SK-N-SH (cell line): Measurements from ENCODE around the gene HIPK4. TPM values are rescaled to one million over a fixed set of nuclear protein-coding genes. Genes with fewer than 3 reads are reported as not detected.
"Not testable (repeated sequence)": the region's sequence is repeated elsewhere in the genome, so short reads cannot be mapped to it uniquely, and the experiment has no call there.

Source experiments
- CTCF ChIA-PET: fragments of 300-600, 350-600 bp; formaldehyde crosslinking; extraction: SDS; loops from one replicate; lab custom pipeline; 2021; lab: Yijun Ruan, JAX
- POLR2A ChIA-PET: fragments of 350-600 bp; sonication (Branson Sonifier 250); formaldehyde crosslinking; extraction: SDS; loops from one replicate; lab custom pipeline; 2020; ENCODE audit warnings: antibody characterized with exemption, inconsistent platforms; lab: Yijun Ruan, JAX
- DNase-seq: peaks from one replicate; pipeline ENCODE4 v3.0.0; 2012
- H2AFZ ChIP-seq: fragments of 200-600 bp; sonication (generic); 2 replicates; pipeline ENCODE4 v1.8.1; 2016; ENCODE audit warnings: antibody characterized with exemption, mild to moderate bottlenecking, low read depth
- H3F3A ChIP-seq: fragments of 200-600 bp; sonication (generic); replicated peaks from 2 replicates; pipeline ENCODE3; 2016; ENCODE audit warnings: antibody characterized with exemption, mild to moderate bottlenecking; ENCODE audit not compliant: insufficient read depth
- H3K27ac ChIP-seq, 2 experiments: fragments of 200-500 bp in 1 of 2; fragments of 200-600 bp in 1 of 2; sonication (Bioruptor generic) in 1 of 2; sonication (generic), shearing (Covaris generic) in 1 of 2; 2 replicates each; pipeline versions ENCODE4 v1.5.1 to v1.6.1; 2014 to 2016; ENCODE audit warnings: low read depth in 2 of 2, inconsistent platforms in 1 of 2, low read length in 1 of 2, mild to moderate bottlenecking in 1 of 2, mixed read lengths in 1 of 2
- H3K27me3 ChIP-seq: fragments of 200-600 bp; sonication (generic), shearing (Covaris generic); 2 replicates; pipeline ENCODE4 v1.6.1; 2016; ENCODE audit warnings: mixed run types; ENCODE audit not compliant: insufficient read depth
- H3K36me3 ChIP-seq, 2 experiments: fragments of 200-500 bp in 1 of 2; fragments of 200-600 bp in 1 of 2; sonication (Bioruptor generic) in 1 of 2; sonication (generic) in 1 of 2; replicated peaks in 1 of 2; 2 replicates each; pipeline versions ENCODE3 to v1.5.1; 2014 to 2016; ENCODE audit warnings: low read length in 1 of 2, mild to moderate bottlenecking in 1 of 2; ENCODE audit not compliant: insufficient read depth in 2 of 2, control insufficient read depth in 1 of 2
- H3K4me1 ChIP-seq, 2 experiments: fragments of 200-500 bp in 1 of 2; fragments of 200-600 bp in 1 of 2; sonication (Bioruptor generic) in 1 of 2; sonication (generic), shearing (Covaris generic) in 1 of 2; 2 replicates each; pipeline versions ENCODE4 v1.5.1 to v1.6.1; 2014 to 2016; ENCODE audit warnings: low read depth in 1 of 2, low read length in 1 of 2, mixed run types in 1 of 2; ENCODE audit not compliant: insufficient read depth in 2 of 2, control insufficient read depth in 1 of 2
- H3K4me2 ChIP-seq: fragments of 200-600 bp; sonication (generic), shearing (Covaris generic); 2 replicates; pipeline ENCODE4 v1.6.1; 2017; ENCODE audit warnings: mixed run types
- H3K4me3 ChIP-seq, 2 experiments: fragments of 200-500 bp in 1 of 2; fragments of 200-600 bp in 1 of 2; sonication (Bioruptor generic) in 1 of 2; sonication (generic), shearing (Covaris generic) in 1 of 2; 2 replicates each; pipeline versions ENCODE4 v1.5.1 to v1.8.1; 2014 to 2016; ENCODE audit warnings: low read depth in 2 of 2, inconsistent platforms in 1 of 2, low read length in 1 of 2, mild to moderate bottlenecking in 1 of 2, mixed read lengths in 1 of 2, moderate library complexity in 1 of 2
- H3K79me2 ChIP-seq: fragments of 200-600 bp; sonication (generic); 2 replicates; pipeline ENCODE4 v1.8.1; 2017; ENCODE audit warnings: mild to moderate bottlenecking; ENCODE audit not compliant: insufficient read depth
- H3K9ac ChIP-seq: fragments of 200-600 bp; sonication (generic); 2 replicates; pipeline ENCODE4 v1.6.1; 2017; ENCODE audit warnings: mixed run types
- H3K9me2 ChIP-seq: fragments of 200-600 bp; sonication (generic); 2 replicates; pipeline ENCODE4 v1.6.1; 2017; ENCODE audit warnings: mixed run types
- H3K9me3 ChIP-seq: fragments of 200-600 bp; sonication (generic); 2 replicates; pipeline ENCODE4 v1.6.1; 2017; ENCODE audit warnings: mixed run types, mild to moderate bottlenecking, moderate library complexity
- H4K20me1 ChIP-seq: fragments of 200-600 bp; sonication (generic); 2 replicates; pipeline ENCODE4 v1.6.1; 2017; ENCODE audit warnings: mild to moderate bottlenecking, mixed run types; ENCODE audit not compliant: insufficient read depth
- CTCF ChIP-seq: fragments of 200-600 bp; sonication (generic); IDR thresholded peaks from 2 replicates; pipeline ENCODE4 v1.6.1; 2017; ENCODE audit warnings: antibody characterized with exemption, mild to moderate bottlenecking, moderate library complexity
- ELF1 ChIP-seq: IDR thresholded peaks from 2 replicates; pipeline ENCODE4 v1.4.0; 2012
- EP300 ChIP-seq, 2 experiments: IDR thresholded peaks; 2 replicates each; pipeline versions ENCODE4 v1.4.0 to v1.6.1; 2012; ENCODE audit warnings: borderline replicate concordance in 1 of 2, low read depth in 1 of 2, low read length in 1 of 2
- EZH2phosphoT487 ChIP-seq: fragments of 200-600 bp; sonication (generic); IDR thresholded peaks from 2 replicates; pipeline ENCODE4 v1.6.1; 2017; ENCODE audit warnings: low read depth, mixed run types, mild to moderate bottlenecking, antibody characterized with exemption, moderate library complexity, borderline replicate concordance
- FOSL2 ChIP-seq: IDR thresholded peaks from 2 replicates; pipeline ENCODE4 v1.4.0; 2012; ENCODE audit warnings: low read depth, mild to moderate bottlenecking, moderate library complexity, borderline replicate concordance
- FOXM1 ChIP-seq: IDR thresholded peaks from 2 replicates; pipeline ENCODE4 v1.4.0; 2012; ENCODE audit warnings: low read depth, mild to moderate bottlenecking
- GABPA ChIP-seq: IDR thresholded peaks from 2 replicates; pipeline ENCODE4 v1.4.0; 2012; ENCODE audit warnings: low read depth, mild to moderate bottlenecking
- GATA2 ChIP-seq: sonication (generic); formaldehyde crosslinking; IDR thresholded peaks from 2 replicates; pipeline ENCODE4 v1.5.0; 2020; ENCODE audit warnings: mild to moderate bottlenecking, missing genetic modification reagents
- JUND ChIP-seq: IDR thresholded peaks from 2 replicates; pipeline ENCODE4 v1.4.0; 2012
- MEF2A ChIP-seq: IDR thresholded peaks from 2 replicates; pipeline ENCODE4 v1.4.0; 2012; ENCODE audit warnings: low read depth, borderline replicate concordance
- NFIC ChIP-seq: IDR thresholded peaks from 2 replicates; pipeline ENCODE4 v1.4.0; 2012; ENCODE audit warnings: borderline replicate concordance
- NRF1 ChIP-seq: IDR thresholded peaks from 2 replicates; pipeline ENCODE4 v1.6.1; 2012; ENCODE audit warnings: low read depth, mild to moderate bottlenecking, low read length
- PBX3 ChIP-seq: IDR thresholded peaks from 2 replicates; pipeline ENCODE4; 2012
- RAD21 ChIP-seq: IDR thresholded peaks from 2 replicates; pipeline ENCODE4 v1.6.1; 2012; ENCODE audit warnings: mild to moderate bottlenecking, low read length
- RXRA ChIP-seq: IDR thresholded peaks from 2 replicates; pipeline ENCODE4 v1.4.0; 2012; ENCODE audit warnings: low read depth, mild to moderate bottlenecking, borderline replicate concordance
- TAF1 ChIP-seq: IDR thresholded peaks from 2 replicates; pipeline ENCODE4 v1.6.1; 2012; ENCODE audit warnings: low read depth, mild to moderate bottlenecking, low read length, moderate library complexity, borderline replicate concordance
- USF1 ChIP-seq: IDR thresholded peaks from 2 replicates; pipeline ENCODE4 v1.4.0; 2012; ENCODE audit warnings: low read depth, borderline replicate concordance
- USF2 ChIP-seq: fragments of 150-350 bp; IDR thresholded peaks from 2 replicates; pipeline ENCODE4 v1.6.1; 2017; ENCODE audit warnings: antibody characterized with exemption, low read length, low read depth, borderline replicate concordance
- YY1 ChIP-seq: IDR thresholded peaks from 2 replicates; pipeline ENCODE4 v1.4.0; 2012; ENCODE audit warnings: low read depth, mild to moderate bottlenecking
- WGBS: methylation state at CpG from one replicate; pipeline ENCODE4 v1.1.6; 2017; ENCODE audit warnings: low lambda C conversion rate; 5-methylcytosine and 5-hydroxymethylcytosine counted together
- polyA plus RNA-seq, 3 experiments: library from polyadenylated mRNA; depleted of rRNA; stranded (reverse); fragments of >200 nt; gene quantifications; 2 replicates each; pipeline ENCODE4 v1.2.3, GENCODE V29; 2012

HIPK4 gene
- polyA plus RNA-seq, 1 of the 3 experiments (the other 2 are of a cell fraction) = 0.23 TPM

GRCh38 chr19:40335855-40336600 is 54.0 kb downstream of the HIPK4 start (continued):
- TF ChIP-seq FOSL2 = no peak
- no peak for TF ChIP-seq ELF1
- TF ChIP-seq GABPA = no peak
- no peak for TF ChIP-seq USF1
- no peak for TF ChIP-seq NRF1
- no peak for TF ChIP-seq NFIC

GRCh38 chr19:40335101-40335500 is 54.9 kb downstream of the HIPK4 start:
- CTCF ChIA-PET = interaction anchor here (1.0 to 1.1 kb wide), 4 partner anchors 11 to 299 kb away, joined by 3 to 5 read pairs (median 3); no protein-coding TSS in a partner anchor

GRCh38 chr19:40333083-40333482 is 56.9 kb downstream of the HIPK4 start:
- CTCF ChIA-PET = interaction anchor here (1.0 kb wide), 1 partner anchor 28 kb away, joined by 5 read pairs; no protein-coding TSS in a partner anchor
- H3K27me3 ChIP-seq, H3F3A ChIP-seq, H3K9me2 ChIP-seq, H3K4me3 ChIP-seq, H4K20me1 ChIP-seq, H3K4me1 ChIP-seq, H2AFZ ChIP-seq, POLR2A ChIA-PET, H3K4me2 ChIP-seq, H3K27ac ChIP-seq, H3K9me3 ChIP-seq, DNase-seq, H3K9ac ChIP-seq, H3K79me2 ChIP-seq: not testable (repeated sequence)
- 98% methylated on average over 6 of the region's 6 CpGs for WGBS
- peaks cover 19 to 30% of the 10 kb centered on the region in 2 experiments for H3K36me3 ChIP-seq

More at GRCh38 chr19:40335101-40335500, 54.9 kb downstream of the HIPK4 start:
- no peak overlapping the region for H3K4me2 ChIP-seq
- no peaks in the 10 kb centered on the region for H4K20me1 ChIP-seq
- no peak overlapping the region for H3K27ac ChIP-seq
- TF ChIP-seq EP300 (IDR thresholded peaks at IDR 0.05; ENCODE audit: borderline replicate concordance in 1 of 2, low read depth in 1 of 2, low read length in 1 of 2) (no peak), GABPA (no peak), NFIC (no peak), GATA2 (CRISPR knock-in tag) (no peak), RXRA (no peak), TAF1 (no peak), CTCF (no peak), FOXM1 (no peak), PBX3 (no peak), JUND (no peak), EZH2phosphoT487 (no peak), USF2 (no peak), RAD21 (no peak), YY1 (no peak), MEF2A (no peak)
- no peak overlapping the region for H3K4me3 ChIP-seq
- H3K4me1 ChIP-seq = no peaks in the 10 kb centered on the region; a peak in 1 of 4 replicates
- DNase-seq = no peak
- no peaks in the 10 kb centered on the region for H3K27me3 ChIP-seq
- H3K79me2 ChIP-seq = peaks cover 24% of the 10 kb centered on the region
- H3K9me2 ChIP-seq = no peaks in the 10 kb centered on the region
- no peaks in the 10 kb centered on the region for H3K9me3 ChIP-seq
- H2AFZ ChIP-seq = no peak overlapping the region
- no peaks in the 10 kb centered on the region for H3F3A ChIP-seq
- POLR2A ChIA-PET = no interaction called here
- no peak overlapping the region for H3K9ac ChIP-seq
- peaks cover 22 to 27% of the 10 kb centered on the region in 2 experiments for H3K36me3 ChIP-seq
